SHP77 (cell line): ENCODE measurements around the gene TMEM132E.

ENCODE experiments used
- DNase-seq, 2 experiments: peaks; one replicate each; lab custom pipeline; 2025; lab: John Stamatoyannopoulos, UW

Gene TMEM132E

GRCh38 chr17:34568953-34569352 lies 10.4 kb upstream of the TMEM132E start:
- no peak for DNase-seq

- no peak for DNase-seq
Observed at GRCh38 chr17:34569591-34569990, 9.8 kb upstream of the TMEM132E start.

GRCh38 chr17:34570506-34570905 lies 8.9 kb upstream of the TMEM132E start:
- no peak for DNase-seq

- DNase-seq: no peak
Observed at GRCh38 chr17:34571428-34572130, 7.8 kb upstream of the TMEM132E start.

GRCh38 chr17:34572483-34572882 lies 6.9 kb upstream of the TMEM132E start:
- DNase-seq: no peak

GRCh38 chr17:34575182-34575581 lies 4.2 kb upstream of the TMEM132E start:
- no peak for DNase-seq

- DNase-seq: no peak
Observed at GRCh38 chr17:34578016-34578415, 1.4 kb upstream of the TMEM132E start.

GRCh38 chr17:34578656-34579016 lies 746 bp upstream of the TMEM132E start:
- DNase-seq: no peak

GRCh38 chr17:34579979-34580684 lies 750 bp downstream of the TMEM132E start:
- no peak for DNase-seq

GRCh38 chr17:34580685-34581445 lies 1.5 kb downstream of the TMEM132E start:
- no peak for DNase-seq

GRCh38 chr17:34581446-34582184 lies 2.2 kb downstream of the TMEM132E start:
- DNase-seq: no peak

- no peak for DNase-seq
Observed at GRCh38 chr17:34582185-34582900, 3.0 kb downstream of the TMEM132E start.

GRCh38 chr17:34582901-34583245 lies 3.5 kb downstream of the TMEM132E start:
- no peak for DNase-seq

GRCh38 chr17:34584805-34585416 lies 5.5 kb downstream of the TMEM132E start:
- DNase-seq: no peak

GRCh38 chr17:34586346-34586846 lies 7.0 kb downstream of the TMEM132E start:
- DNase-seq: no peak

- DNase-seq: no peak
Observed at GRCh38 chr17:34588266-34588665, 8.9 kb downstream of the TMEM132E start.

- no peak for DNase-seq
Observed at GRCh38 chr17:34589120-34589965, 10.0 kb downstream of the TMEM132E start.

- DNase-seq: no peak
Observed at GRCh38 chr17:34592002-34592401, 12.6 kb downstream of the TMEM132E start.

- DNase-seq: no peak
Observed at GRCh38 chr17:34596920-34597319, 17.5 kb downstream of the TMEM132E start.

GRCh38 chr17:34598161-34598776 lies 18.9 kb downstream of the TMEM132E start:
- no peak for DNase-seq
